GM19099 (cell line): Measurements from ENCODE around the gene METTL1.

Source experiments
- POLR2A ChIP-seq: IDR thresholded peaks from 3 replicates; pipeline ENCODE4 v1.6.1; 2011; ENCODE audit warnings: low read depth; ENCODE audit not compliant: insufficient read length; ENCODE audit errors: extremely low read depth

METTL1 gene

GRCh38 chr12:57718641-57719528 lies 53.0 kb downstream of the METTL1 start:
- TF ChIP-seq POLR2A = no peak
